Muscle of back (tissue), 11 donors: ENCODE results near the gene PRSS12. TPM values are rescaled to one million over a fixed set of nuclear protein-coding genes. Genes with fewer than 3 reads are reported as not detected.
"Not testable (repeated sequence)": the region's sequence is repeated elsewhere in the genome, so short reads cannot be mapped to it uniquely, and the experiment has no call there.

Experiments
- DNase-seq, 3 donors: peaks; one replicate each; pipeline versions ENCODE4 v3.0.0 to v3.0.0-alpha.2; 2013
- polyA plus RNA-seq, 10 donors: library from polyadenylated mRNA; unstranded; fragments of 120-200 nt; gene quantifications; one replicate each; pipeline ENCODE4 v1.2.1, GENCODE V29; 2013; ENCODE audit not compliant: insufficient read length in 10 of 10

The PRSS12 gene
- polyA plus RNA-seq, 10 donors, result 3.6 to 23.1 (median 5.5) TPM

GRCh38 chr4:118279328-118279727 is 73.5 kb downstream of the PRSS12 start:
- DNase-seq, result no peak

GRCh38 chr4:118278473-118279274 is 74.1 kb downstream of the PRSS12 start:
- DNase-seq, result peak; percentile 94 to 97 (median 95)

- DNase-seq, result no peak
These were observed 75.6 kb downstream of the PRSS12 start for GRCh38 chr4:118277243-118277642.

- no peak for DNase-seq
These were observed 76.2 kb downstream of the PRSS12 start for GRCh38 chr4:118276580-118276979.

DNA sequence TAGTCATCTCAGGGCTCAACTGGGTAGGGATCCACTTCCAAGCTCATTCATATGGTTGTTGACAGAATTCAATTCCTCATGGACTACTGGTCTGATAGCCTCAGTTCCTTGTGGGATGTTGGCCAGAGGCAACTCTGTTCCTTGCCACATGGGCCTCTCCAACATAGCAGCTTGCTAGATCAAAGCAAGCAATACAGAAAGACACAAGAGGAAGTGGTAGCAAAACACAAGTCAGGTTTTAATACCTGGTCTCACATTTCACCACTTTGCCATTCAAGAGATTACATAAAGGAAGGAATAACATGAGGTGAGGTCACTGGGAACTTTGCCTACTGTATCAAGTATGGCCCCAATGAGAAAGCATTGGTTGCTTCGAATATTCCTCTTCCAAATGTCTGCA is 79.2 kb downstream of the PRSS12 start:
- DNase-seq, result no peak

GRCh38 chr4:118271788-118272187 is 81.0 kb downstream of the PRSS12 start:
- DNase-seq, result no peak

DNA sequence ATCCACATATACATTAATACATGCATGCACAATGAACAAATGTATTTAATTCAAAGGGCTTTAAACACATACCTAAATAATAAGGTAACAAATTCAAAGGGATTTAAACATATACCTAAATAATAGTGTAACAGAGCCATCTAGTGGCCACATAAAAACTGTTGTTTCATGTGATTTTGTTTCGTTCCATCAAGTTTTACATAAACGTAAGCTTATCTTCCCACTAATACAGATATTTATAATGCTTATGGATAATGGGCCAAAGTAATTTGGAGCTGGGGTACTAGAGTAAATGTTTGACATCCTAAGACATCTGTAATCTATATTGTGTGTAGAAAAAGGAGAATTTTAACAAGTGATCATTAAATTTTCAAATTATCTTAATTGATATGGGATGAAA is 82.3 kb downstream of the PRSS12 start:
- peak in 1 of 3 donors; percentile 56 for DNase-seq

- DNase-seq, result no peak
These were observed 84.0 kb downstream of the PRSS12 start for GRCh38 chr4:118268780-118269179.

DNA sequence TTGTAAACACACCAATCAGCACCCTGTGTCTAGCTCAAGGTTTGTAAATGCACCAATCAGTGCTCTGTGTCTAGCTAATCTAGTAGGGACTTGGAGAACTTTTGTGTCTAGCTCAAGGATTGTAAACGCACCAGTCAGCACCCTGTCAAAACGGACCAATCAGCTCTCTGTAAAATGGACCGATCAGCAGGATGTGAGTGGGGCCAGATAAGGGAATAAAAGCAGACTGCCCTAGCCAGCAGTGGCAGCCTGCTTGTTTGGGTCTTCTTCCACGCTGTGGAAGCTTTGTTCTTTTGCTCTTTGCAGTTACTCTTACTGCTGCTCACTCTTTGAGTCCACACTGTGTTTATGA is 86.7 kb downstream of the PRSS12 start:
- not testable (repeated sequence) for DNase-seq

DNA sequence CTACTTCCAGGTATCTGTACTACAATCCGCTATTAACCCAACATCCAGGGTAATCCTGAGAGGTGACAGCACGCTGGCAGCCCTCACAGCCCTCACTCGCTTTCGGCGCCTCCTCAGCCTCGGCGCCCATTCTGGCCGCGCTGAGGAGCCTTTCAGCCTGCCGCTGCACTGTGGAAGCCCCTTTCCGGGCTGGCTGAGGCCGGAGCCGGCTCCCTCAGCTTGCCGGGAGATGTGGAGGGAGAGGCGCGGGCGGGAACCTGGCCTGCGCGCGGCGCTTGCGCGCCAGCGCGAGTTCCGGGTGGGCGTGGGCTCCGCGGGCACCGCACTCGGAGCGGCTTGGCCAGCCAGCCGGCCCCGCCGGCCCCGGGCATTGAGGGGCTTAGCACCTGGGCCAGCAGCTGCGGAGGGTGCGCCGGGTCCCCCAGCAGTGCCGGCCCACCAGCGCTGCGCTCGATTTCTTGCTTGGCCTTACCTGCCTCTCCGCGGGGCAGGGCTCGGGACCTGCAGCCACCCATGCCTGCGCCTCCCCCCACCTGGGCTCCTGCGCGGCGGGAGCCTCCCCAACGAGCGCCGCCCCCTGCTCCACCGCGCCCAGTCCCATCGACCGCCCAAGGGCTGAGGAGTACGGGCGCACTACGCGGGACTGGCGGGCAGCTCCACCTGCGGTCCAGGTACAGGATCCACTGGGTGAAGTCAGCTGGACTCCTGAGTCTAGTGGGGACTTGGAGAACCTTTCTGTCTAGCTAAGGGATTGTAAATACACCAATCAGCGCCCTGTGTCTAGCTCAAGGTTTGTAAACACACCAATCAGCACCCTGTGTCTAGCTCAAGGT is 87.3 kb downstream of the PRSS12 start:
- peak in 1 of 3 donors; percentile 67 for DNase-seq

- DNase-seq, result no peak
These were observed 88.7 kb downstream of the PRSS12 start for GRCh38 chr4:118264096-118264495.

DNA sequence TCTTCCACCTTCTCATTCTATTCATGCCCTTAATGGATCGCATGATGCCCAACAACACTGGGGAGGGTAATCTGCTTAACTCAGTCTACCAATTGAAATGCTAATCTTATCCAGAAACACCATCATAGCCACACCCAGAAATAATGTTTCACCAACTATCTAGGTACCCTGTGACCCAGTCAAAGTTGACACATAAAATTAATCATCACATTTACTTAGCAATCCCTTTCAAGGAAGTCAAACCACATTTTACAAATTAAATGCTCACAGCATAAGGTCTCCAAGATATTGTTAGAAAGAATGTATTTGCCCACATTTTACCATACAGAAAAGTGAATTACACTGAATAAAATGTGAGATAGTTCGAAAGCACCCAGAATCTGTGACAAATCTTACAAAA is 92.5 kb downstream of the PRSS12 start:
- DNase-seq, result no peak

- DNase-seq, result no peak
These were observed 93.7 kb downstream of the PRSS12 start for GRCh38 chr4:118259111-118259510.

GRCh38 chr4:118254368-118254767 is 98.4 kb downstream of the PRSS12 start:
- DNase-seq, result no peak

DNA sequence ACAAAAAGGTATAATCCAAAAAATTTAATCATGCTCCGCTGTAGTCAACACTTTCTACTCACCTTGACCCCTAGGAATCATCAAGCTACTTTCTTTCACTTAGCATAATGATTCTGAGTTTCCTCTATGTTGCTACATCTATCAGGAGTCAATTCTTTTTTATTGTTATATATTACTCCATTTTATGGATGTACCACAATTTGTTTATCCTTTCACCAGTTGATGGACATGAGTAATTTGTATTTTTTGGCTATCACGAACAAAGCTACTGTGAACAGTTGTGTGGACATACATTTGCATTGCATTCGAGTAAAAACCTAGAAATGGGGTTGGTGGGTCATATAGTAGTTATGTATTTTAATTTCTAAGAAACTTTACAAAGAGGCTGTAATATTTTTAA is 102.9 kb downstream of the PRSS12 start:
- no peak for DNase-seq

DNA sequence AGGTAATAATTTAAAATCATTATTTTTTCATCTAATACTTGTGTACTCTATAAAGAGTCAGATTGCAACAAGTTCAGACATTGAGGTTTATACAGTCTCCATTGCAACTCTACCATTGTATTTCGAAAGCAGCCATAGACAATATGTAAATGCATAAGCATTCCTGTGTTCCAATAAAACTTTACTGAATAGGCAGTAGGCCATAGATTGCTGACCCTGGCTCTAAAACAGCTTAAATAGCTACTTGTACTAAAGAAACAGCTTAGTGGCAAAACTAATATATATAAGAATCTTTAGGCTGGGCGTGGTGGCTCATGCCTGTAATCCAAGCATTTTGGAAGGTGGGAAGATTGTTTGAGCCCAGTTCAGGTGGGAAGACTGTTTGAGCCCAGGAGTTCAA is 115.3 kb downstream of the PRSS12 start:
- DNase-seq, result no peak

DNA sequence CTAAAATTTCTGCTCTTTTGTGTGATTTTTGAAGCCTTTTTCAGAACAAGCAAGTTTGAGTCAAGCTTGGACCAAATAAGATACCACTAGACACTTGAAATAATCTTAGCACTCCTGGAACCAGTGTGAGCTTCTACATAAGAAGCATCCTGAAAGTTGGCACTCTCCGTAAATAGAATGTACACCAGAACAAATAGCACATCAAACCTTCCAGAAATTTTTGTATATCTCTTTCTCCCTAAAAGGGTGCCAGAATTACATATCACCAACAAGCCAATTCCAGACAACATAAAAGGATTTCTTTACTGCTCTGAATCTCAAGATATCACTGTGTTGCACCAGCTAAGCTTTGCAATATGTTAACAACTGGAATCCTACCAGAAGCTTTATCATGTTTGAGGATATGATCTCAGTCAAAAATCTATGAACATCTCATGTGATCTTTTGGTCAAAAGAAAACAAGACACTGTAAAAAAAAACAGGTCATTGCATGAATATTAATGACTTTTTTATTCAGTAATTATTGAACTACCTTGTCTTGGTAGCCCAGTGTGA is 117.2 kb downstream of the PRSS12 start:
- no peak for DNase-seq
